Measurements from ENCODE around the gene FAM193B.
A peak's percentile ranks its signal among the peaks of the same experiment; 100 is the strongest.

The FAM193B gene

DNA sequence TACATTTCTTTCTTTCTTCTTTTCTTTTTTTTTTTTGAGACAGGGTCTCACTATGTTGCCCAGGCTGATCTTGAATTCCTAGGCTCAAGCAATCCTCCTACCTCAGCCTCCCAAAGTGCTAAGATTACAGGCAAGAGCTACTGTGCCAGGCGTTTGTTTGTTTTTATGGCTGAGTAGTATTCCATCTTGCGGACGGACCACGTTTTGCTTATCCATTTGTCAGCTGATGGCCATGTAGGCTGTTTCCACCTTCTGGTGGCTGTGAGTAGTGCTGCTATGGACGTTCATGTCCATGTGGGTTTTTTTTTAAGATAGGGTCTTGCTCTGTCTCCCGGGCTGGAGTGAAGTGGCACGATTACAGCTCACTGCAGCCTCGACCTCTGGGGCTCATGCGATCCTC is 47.2 kb downstream of the FAM193B start:
- H3K27me3 ChIP-seq (ENCODE audit: low read length), result no peaks in the 10 kb centered on the region
- H3K79me2 ChIP-seq (ENCODE audit: insufficient read depth, low read length), result peaks cover 20% of the 10 kb centered on the region; the same call in 1 of the 2 replicates
- H3K36me3 ChIP-seq (ENCODE audit: low read length), result peaks cover 5% of the 10 kb centered on the region
- TF ChIP-seq EZH2phosphoT487 (conservative IDR thresholded peaks at IDR 0.05; ENCODE audit: low read length), result no peak
- TF ChIP-seq, protein P1, sequence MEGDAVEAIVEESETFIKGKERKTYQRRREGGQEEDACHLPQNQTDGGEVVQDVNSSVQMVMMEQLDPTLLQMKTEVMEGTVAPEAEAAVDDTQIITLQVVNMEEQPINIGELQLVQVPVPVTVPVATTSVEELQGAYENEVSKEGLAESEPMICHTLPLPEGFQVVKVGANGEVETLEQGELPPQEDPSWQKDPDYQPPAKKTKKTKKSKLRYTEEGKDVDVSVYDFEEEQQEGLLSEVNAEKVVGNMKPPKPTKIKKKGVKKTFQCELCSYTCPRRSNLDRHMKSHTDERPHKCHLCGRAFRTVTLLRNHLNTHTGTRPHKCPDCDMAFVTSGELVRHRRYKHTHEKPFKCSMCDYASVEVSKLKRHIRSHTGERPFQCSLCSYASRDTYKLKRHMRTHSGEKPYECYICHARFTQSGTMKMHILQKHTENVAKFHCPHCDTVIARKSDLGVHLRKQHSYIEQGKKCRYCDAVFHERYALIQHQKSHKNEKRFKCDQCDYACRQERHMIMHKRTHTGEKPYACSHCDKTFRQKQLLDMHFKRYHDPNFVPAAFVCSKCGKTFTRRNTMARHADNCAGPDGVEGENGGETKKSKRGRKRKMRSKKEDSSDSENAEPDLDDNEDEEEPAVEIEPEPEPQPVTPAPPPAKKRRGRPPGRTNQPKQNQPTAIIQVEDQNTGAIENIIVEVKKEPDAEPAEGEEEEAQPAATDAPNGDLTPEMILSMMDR (IDR thresholded peaks at IDR 0.05; ENCODE audit: insufficient read depth, low read length, poor library complexity, severe bottlenecking), result no peak
- no peaks in the 10 kb centered on the region for H3K9me3 ChIP-seq (ENCODE audit: insufficient read depth, low read length)
- H3F3A ChIP-seq (ENCODE audit: insufficient read depth), result peaks cover 42% of the 10 kb centered on the region
- no peak overlapping the region for H2AFZ ChIP-seq (ENCODE audit: low read depth, low read length, severe bottlenecking)
- H3K9ac ChIP-seq (ENCODE audit: low read length), result peak overlapping the region; percentile 88; the same call in 1 of the 2 replicates
- H4K20me1 ChIP-seq (ENCODE audit: low read depth, low read length), result no peaks in the 10 kb centered on the region
- peak overlapping the region; percentile 92 for H3K4me2 ChIP-seq (ENCODE audit: low read depth, low read length, poor library complexity, severe bottlenecking)
- H3K27ac ChIP-seq (ENCODE audit: low read depth, low read length), result peak overlapping the region; percentile 95
- H3K9me2 ChIP-seq (replicated peaks; ENCODE audit: insufficient read depth, low read length), result no peaks in the 10 kb centered on the region
- no peak overlapping the region for H3K4me3 ChIP-seq (ENCODE audit: insufficient read depth, low read length, poor library complexity, severe bottlenecking)

DNA sequence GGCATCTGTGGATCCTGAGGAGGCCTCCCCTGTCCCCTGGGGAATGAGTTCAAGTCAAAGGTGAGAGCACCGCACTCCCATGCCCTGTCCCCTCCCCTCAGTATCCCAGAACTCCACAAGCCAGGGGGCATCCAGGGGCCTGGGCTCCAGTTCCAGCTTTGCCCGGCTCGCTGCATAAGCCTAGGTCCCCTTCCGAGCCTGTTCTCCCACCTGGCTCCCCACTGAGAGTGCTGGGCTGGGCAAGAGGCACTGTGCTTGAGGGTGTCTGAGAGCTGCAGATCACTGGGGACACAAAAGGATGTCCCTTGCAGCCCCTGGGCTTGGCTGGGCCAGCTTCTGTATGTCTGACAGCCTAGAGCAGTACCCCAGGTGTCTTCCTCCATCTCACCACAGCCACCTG is 49.3 kb downstream of the FAM193B start:
- no peak for TF ChIP-seq EZH2phosphoT487 (conservative IDR thresholded peaks at IDR 0.05; ENCODE audit: low read length)
- TF ChIP-seq, protein P1 (IDR thresholded peaks at IDR 0.05; ENCODE audit: insufficient read depth, low read length, poor library complexity, severe bottlenecking), result no peak

DNA sequence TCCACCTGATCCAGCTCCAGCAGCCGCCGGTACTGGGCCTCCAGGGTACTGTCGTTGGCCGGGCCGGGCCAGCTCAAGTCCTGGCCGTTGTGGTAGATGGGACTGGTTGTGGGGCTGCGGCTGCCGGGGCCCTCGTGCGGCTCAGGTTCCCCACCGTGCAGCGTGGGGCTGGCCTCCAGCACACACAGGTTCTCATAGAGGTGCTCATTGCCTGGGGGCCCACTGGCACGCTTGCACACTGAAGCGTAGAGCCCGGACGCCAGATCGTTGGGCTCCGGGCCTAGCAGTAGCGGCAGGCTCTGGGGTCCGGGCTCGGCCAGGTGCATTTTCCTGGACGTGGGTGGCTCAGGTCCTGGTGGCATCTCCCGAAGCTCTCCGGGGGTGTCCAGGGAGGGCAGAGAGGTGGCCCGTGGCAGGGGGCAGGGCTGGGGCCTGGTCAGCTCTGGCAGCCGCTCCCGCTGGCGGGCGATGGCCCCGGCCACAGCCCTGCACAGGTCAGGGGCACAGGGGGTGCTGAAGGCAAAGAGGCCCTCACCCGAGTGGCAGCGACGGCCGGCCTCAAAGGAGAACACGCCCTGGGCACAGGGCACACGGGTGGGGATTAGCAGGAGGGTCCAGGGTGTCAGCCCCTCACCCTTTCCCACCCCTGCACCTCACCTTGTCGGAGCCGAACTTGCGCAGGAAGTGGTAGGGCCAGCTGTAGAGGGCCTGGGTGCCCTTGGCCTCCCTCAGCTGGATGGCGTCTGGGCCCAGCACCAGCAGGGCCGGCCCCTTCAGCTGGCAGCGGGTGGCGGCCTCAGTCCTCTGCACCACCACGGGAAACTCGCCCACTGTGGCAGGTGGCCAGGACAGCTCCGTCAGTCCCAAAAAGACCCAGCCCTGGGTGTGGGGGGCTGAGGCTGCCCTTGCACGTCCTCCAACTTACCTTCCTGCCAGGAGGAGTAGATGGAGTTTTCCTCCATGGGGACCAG is 50.0 kb downstream of the FAM193B start:
- Histone ChIP-seq H3K4me2 (ENCODE audit: low read depth, low read length, poor library complexity, severe bottlenecking) (no peak overlapping the region), H3K9ac (ENCODE audit: low read length) (no peak overlapping the region), H4K20me1 (ENCODE audit: low read depth, low read length) (no peaks in the 10 kb centered on the region), H3F3A (ENCODE audit: insufficient read depth) (peaks cover 30% of the 10 kb centered on the region), H3K9me2 (replicated peaks; ENCODE audit: insufficient read depth, low read length) (no peaks in the 10 kb centered on the region), H3K4me3 (ENCODE audit: insufficient read depth, low read length, poor library complexity, severe bottlenecking) (no peak overlapping the region), H2AFZ (ENCODE audit: low read depth, low read length, severe bottlenecking) (no peak overlapping the region), H3K36me3 (ENCODE audit: low read length) (peaks cover 5% of the 10 kb centered on the region), H3K27me3 (ENCODE audit: low read length) (no peaks in the 10 kb centered on the region), H3K27ac (ENCODE audit: low read depth, low read length) (no peak overlapping the region; the same call in 1 of the 2 replicates), H3K79me2 (ENCODE audit: insufficient read depth, low read length) (peaks cover 19% of the 10 kb centered on the region; the same call in 1 of the 2 replicates), H3K9me3 (ENCODE audit: insufficient read depth, low read length) (no peaks in the 10 kb centered on the region)
- TF ChIP-seq, protein P1 (IDR thresholded peaks at IDR 0.05; ENCODE audit: insufficient read depth, low read length, poor library complexity, severe bottlenecking), result no peak
- TF ChIP-seq EZH2phosphoT487 (conservative IDR thresholded peaks at IDR 0.05; ENCODE audit: low read length), result no peak

More for the DNA sequence above, 49.3 kb downstream of the FAM193B start:
- Histone ChIP-seq H3K9me2 (replicated peaks; ENCODE audit: insufficient read depth, low read length) (no peaks in the 10 kb centered on the region), H2AFZ (ENCODE audit: low read depth, low read length, severe bottlenecking) (no peak overlapping the region), H3K27me3 (ENCODE audit: low read length) (no peaks in the 10 kb centered on the region), H3K4me2 (ENCODE audit: low read depth, low read length, poor library complexity, severe bottlenecking) (no peak overlapping the region), H3K9ac (ENCODE audit: low read length) (no peak overlapping the region), H4K20me1 (ENCODE audit: low read depth, low read length) (no peaks in the 10 kb centered on the region), H3K4me3 (ENCODE audit: insufficient read depth, low read length, poor library complexity, severe bottlenecking) (no peak overlapping the region), H3K27ac (ENCODE audit: low read depth, low read length) (peak overlapping the region; percentile 41), H3K79me2 (ENCODE audit: insufficient read depth, low read length) (peaks cover 20% of the 10 kb centered on the region; the same call in 1 of the 2 replicates), H3K36me3 (ENCODE audit: low read length) (peaks cover 5% of the 10 kb centered on the region), H3K9me3 (ENCODE audit: insufficient read depth, low read length) (no peaks in the 10 kb centered on the region), H3F3A (ENCODE audit: insufficient read depth) (peaks cover 34% of the 10 kb centered on the region)
